Fibroblast of gingiva (primary cell): Measurements from ENCODE around the gene GNL2.
"Not testable (repeated sequence)": the region's sequence is repeated elsewhere in the genome, so short reads cannot be mapped to it uniquely, and the experiment has no call there.

Source experiments
- DNase-seq: peaks from one replicate; pipeline ENCODE4 v3.0.0-alpha.2; 2011; ENCODE audit warnings: low read depth

Gene GNL2

DNA sequence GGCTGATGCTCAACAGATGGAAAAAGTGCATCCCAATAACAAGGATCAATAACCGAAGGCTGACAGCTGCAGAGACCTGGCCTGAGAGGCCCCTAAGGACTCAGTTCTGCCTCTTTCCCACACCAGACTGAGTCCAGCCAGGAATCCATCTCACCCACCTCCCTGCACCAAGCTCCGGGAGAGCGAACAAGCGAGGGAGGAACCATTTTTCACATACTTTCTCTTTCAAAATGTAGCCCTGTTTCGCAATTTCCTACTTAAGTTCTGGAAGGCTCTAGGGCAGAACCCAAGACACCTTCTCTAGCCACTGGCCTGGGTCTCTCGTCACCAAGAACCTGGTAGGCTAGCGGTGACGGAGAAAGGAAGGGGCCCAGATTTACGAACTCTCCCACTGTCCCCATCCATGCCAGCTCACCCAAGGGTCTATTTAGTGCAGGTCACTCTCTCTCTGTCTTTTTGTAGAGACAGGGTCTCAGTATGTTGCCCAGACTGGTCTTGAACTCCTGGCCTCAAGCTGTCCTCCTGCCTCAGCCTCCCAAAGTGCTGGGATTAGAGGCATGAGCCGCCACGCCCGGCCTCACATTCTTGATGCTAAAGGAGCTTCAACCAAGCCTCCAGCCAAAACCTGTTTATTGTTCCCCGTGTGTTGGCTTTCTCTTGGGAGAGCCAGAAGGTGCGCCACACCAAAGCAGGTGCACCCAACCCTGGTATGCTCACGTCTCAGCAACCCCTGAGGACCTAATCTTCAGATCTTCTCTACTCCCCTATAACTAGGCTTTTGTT lies 10.9 kb upstream of the GNL2 start:
- peak; percentile 82 for DNase-seq

GRCh38 chr1:37605806-37606474 lies 10.2 kb upstream of the GNL2 start:
- DNase-seq = peak; percentile 85

DNA sequence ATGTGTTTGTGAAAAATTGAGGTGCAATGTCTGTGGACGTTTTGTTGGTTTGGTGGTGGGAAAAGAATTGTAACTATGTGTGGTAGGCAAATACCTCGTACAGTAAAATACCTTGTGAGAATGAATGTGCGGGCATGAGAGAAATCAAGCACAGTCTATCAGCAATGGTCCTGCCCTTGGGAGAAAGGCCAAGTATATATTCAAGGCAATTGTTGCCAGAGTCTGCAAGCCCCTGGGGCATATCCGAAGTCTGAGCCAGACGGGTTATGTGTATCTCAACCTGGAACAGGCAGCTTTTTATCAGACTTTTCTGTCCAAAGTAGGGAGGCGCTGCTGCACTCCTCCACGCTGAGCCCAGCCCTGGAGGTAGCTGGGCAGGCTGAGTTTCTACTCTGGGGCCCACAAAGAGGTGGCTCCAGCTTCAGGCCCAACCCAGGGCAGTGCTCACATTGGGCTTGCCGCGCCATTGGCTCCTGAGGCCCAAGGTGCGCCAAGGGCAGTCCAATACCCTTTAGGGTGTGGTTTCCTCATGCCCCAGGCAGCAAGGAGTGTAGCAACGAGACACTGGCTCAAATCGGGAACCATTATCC lies 9.4 kb upstream of the GNL2 start:
- no peak for DNase-seq

DNA sequence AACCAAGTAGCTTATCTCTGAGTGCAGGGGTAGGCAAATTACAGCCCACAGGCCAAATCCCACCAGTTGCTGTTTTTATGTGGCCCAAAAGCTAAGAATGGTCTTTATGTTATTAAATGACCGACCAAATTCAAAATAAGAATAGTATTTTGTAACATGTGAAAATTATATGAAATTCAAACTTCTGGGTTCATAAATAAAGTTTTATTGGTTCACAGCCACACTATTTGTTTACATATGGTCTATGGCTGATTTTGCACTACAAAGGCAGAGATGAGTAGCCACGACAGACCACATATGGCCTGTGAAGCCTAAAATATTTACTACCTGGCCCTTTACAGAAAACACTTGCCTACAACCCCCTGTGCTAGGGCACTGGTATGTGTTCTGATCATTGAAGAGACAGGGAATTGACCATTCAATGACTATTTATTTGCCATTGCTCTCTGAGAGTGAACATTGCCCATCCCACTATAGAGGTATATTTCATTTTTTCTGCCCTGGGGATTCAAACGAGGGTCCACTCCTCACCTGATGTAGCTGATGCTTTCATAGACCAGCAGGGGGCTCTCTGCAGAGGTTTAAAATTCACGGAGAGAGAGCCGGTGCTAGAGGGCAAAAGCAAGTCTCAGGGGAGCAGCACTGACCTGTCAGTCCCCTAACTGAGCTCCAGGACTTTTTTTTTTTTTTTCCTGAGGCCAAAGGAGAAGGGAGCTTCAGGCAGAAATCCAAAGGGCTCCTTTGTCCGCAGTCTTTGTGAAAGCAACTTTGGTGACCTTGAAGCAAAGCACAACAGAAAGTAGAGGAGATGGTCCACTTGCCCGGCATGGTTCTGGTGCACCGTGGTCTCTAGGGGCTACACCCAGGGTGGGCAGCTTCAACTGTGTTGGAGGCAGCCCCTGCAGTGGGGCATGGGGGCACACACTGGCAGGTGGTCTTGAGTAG lies 7.3 kb upstream of the GNL2 start:
- no peak for DNase-seq

- DNase-seq = no peak
These were observed 5.7 kb upstream of the GNL2 start for GRCh38 chr1:37601441-37601840.

DNA sequence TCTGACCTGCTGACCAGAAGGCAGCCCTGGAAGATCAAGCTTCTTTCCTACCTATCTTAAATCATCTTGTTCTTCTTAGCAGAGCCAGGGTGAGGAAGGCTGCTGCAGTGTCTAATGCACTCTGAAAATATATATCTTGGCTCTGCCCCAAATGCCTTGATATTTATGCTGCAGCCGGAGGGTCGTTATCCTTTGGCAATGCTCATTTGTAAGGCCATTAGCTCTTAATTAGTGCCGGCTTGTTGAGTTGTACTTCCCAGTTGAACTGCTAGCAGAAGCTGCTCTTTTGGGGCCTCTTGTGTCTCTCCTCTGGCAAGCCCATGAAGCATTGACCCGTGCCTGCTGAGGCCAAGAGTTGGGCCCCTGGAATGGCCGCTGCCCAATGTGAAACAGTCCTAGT lies 4.2 kb upstream of the GNL2 start:
- DNase-seq = no peak

DNA sequence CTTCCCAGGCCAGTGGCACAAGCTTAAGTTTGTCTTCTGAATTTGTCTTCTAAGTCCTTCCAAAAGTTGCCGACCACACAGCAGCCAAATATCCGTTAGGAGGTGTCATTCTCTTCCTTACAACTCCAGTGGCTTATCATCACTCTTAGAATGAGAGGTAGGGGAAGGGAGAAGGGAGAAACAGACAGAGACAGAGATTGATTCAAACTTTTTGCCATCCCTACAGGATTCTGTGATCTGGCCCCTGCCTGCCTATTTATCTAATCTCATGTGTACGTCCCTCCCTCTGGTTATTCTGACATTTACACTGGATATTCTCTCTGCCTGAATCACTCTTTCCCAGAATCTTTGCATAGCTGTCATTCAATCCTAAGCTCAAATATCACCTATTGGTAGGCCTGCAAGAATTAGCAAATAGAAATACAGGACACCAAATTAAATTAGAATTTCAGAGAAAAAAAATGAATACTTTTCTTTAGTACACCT lies 488 bp upstream of the GNL2 start:
- DNase-seq = no peak

DNA sequence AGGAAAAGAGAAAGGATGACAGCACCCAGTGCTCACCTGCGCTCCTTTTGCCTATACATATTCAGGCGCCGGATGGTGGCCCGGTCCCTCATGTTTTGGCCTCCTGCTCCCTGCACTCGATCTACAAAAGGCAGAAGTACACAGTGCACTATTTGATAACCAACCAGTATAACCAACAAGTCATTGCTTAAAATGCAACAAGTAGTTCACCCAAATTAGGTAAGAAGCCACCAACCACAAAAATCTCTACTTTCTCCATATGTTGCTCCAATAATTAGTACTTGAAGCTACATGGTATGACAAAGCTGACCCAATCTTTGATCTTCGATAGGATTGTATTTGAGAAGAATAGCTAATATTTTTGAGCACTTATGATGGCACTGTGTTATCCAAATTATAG lies 2.0 kb downstream of the GNL2 start:
- no peak for DNase-seq

DNA sequence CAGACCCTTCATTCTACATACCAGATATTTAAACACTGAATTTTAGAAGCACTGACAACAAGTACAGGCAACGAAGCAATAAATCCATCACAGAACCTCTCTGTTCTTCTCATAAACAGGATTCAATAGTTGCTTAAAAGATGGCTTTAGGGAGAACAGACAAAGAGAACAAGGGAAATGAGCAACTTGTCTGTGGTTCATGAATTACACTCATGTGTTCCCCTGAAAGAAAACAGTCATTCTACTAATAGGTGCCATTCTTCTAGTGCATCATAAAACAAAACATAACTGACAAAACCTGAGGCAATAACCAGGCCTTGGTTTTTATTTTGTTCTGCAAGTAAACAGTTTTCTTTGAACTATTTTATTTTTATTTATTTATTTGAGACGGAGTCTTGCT lies 6.8 kb downstream of the GNL2 start:
- DNase-seq = no peak

DNA sequence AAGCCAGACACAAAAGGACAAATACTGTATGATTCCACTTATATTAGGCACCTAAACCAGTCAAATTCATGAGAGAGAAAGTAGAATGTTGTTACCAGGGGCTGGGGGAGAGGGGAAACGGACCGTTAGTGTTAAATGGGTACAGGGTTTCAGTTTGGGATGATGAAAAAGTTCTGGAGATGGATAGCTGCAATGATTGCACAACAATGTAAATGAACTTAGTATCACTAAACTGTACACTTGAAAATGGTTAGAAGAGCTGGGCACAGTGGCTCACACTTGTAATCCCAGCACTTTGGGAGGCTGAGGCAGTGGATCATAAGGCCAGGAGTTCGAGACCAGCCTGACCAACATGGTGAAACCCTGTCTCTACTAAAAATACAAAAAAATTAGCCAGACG lies 11.2 kb downstream of the GNL2 start:
- not testable (repeated sequence) for DNase-seq

DNA sequence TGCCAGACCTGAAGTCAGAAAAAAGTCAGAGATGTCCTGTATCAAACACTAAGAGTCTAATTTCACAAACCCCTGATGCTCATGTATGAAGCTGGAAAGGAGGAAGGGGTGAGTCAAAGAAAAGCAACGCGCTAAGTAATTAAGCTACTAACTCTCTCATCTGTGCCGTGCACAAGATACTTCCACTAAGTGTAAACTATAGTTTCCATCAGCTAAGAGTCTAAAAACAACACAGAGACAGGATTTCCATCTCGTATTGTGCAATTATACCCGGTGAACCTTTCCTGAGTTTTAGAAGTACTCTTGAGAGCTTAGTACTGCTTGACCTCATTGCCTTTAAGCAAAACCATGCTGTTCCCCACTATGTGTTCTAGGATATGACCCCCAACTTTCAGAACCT lies 20.0 kb downstream of the GNL2 start:
- peak; percentile 66 for DNase-seq

GRCh38 chr1:37574834-37575480 lies 20.8 kb downstream of the GNL2 start:
- DNase-seq = peak; percentile 73

DNA sequence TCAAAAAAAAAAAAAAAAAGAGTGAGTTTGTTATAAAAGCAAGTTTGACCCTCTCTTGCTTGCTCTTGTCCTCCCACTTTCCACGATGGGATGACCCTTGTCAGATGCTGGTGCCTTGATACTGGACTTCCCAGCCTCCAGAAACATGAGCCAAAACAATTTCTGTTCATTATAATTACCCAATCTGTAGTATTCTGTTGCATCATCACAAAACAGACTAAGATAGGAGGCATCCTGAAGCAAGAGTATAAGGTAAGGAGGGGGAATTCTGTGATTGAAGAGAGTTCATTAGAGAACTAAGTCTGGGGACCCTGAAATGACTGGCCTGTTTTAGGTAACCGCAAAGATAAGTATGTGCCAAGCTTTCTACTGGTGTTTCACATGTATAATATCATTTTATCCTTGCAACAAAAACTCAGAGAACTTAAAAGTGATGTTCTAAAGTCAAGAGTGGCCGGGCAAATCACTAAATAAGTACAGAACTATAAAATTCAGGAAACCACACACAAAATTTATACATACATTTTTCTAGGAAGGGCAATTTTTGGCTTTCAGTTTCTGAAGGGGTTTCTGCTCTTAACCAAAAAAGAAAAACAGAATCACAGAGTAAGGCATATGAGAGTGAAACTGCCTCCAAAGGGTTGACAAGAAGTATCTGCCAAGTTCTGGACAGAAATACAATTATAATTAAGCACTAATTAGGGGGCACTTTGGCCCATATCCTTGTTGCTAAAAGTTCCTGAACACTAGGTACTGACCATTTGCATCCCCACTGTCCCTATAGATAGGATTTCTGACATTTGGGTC lies 25.0 kb downstream of the GNL2 start:
- no peak for DNase-seq

GRCh38 chr1:37567023-37567422 lies 28.7 kb downstream of the GNL2 start:
- DNase-seq = no peak

DNA sequence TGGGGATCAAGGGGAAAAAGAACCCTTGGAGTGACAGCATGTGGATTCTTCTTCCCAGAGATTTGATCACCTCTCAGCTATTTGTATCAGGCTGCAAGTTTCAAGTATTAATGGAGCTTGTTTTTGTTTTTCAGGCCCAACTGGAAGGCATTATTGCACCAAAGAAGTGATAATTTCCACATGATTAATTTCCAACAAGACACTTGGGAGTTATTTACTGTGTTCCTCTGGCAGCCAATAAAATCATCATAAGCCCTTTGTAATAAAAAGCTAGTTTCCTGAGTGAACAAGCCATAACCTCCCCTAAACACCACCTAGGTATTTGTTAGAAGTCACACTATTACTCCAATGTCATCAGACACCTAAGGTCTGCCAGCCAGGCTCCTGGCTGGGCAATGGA lies 30.8 kb downstream of the GNL2 start:
- no peak for DNase-seq

DNA sequence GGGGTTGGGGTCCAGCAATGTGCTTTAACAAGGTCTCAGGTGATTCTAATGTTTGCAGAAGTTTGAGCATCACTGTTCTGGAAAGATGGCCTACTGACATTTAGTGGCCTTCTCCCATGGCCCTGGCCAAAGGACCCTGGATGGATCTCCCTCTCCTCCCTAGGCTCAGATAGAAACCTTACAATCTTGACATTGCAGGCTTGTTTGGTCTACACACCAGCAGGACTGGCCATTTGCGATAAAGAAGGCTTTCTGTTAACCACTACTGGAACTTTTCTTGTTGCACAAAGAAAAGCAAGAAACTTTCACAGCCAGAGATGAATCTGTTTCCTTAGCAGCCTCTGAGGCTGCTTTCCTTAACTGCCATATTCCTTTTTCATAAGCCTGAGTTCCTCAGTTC lies 32.8 kb downstream of the GNL2 start:
- no peak for DNase-seq

DNA sequence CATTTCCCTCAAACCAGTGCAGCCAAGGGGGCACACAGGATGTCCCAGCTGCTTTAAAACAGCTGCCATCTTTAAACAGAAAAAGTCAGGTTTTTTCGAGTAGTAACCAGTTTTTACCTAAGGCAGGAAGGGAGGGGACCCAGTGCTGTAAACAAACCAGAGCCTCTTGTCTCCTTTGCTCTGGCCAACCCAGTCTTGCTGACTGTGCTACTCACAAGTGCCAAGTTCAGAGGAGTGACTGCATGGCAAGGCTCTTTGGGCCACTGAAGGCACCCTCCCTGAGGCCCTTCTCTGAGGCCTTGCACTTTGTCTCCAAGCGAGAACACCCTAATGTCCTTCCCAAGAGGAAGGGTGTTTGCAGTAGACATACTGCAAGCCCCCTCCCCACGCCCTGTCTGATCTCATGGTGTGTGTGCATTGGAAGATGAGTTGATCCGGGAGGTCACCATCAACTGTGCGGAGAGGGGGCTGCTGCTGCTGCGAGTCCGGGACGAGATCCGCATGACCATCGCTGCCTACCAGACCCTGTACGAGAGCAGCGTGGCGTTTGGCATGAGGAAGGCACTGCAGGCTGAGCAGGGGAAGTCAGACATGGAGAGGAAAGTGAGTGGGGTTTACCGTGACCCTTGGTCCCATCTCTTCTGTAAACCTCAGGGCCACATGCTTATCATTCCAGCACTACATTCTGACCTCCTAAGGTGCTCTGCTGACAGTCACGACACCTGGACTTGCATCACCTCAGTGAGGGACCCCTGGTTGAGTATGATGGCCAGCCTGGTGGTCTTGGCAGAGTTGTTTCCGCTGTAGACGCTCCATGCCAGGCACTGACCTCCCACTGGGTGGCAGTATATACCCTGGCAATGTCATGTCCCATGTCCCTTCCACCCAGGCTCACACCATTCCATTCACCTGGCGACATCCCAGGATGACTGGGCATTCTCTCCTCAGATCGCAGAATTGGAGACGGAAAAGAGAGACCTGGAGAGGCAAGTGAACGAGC lies 34.3 kb downstream of the GNL2 start:
- peak; percentile 42 for DNase-seq

- peak; percentile 29 for DNase-seq
These were observed 35.2 kb downstream of the GNL2 start for GRCh38 chr1:37560401-37561132.

- not testable (repeated sequence) for DNase-seq
These were observed 35.8 kb downstream of the GNL2 start for GRCh38 chr1:37559957-37560379.
